AG09319 (cell line): ENCODE results near the gene ST3GAL5.
"Not testable (repeated sequence)": the region's sequence is repeated elsewhere in the genome, so short reads cannot be mapped to it uniquely, and the experiment has no call there.

ENCODE experiments used
- DNase-seq: peaks from one replicate; pipeline ENCODE4 v3.0.0-alpha.2; 2010; ENCODE audit warnings: low read depth; ENCODE audit errors: extremely low read depth
- CTCF ChIP-seq: IDR thresholded peaks from 2 replicates; pipeline ENCODE4 v1.5.1; 2011; ENCODE audit warnings: low read depth, mild to moderate bottlenecking, inconsistent platforms, low read length, moderate library complexity

Gene ST3GAL5

GRCh38 chr2:85889627-85890281, 964 bp upstream of the ST3GAL5 start:
- TF ChIP-seq CTCF = no peak
- no peak for DNase-seq

GRCh38 chr2:85888020-85888683, 638 bp downstream of the ST3GAL5 start:
- no peak for TF ChIP-seq CTCF
- no peak for DNase-seq

- TF ChIP-seq CTCF = peak; percentile 44
- no peak for DNase-seq
Measured at GRCh38 chr2:85887566-85888019, 1.2 kb downstream of the ST3GAL5 start.

GRCh38 chr2:85886590-85886989, 2.2 kb downstream of the ST3GAL5 start:
- DNase-seq = peak; percentile 78
- TF ChIP-seq CTCF = no peak

GRCh38 chr2:85886141-85886540, 2.6 kb downstream of the ST3GAL5 start:
- no peak for DNase-seq
- TF ChIP-seq CTCF = no peak

- DNase-seq = not testable (repeated sequence)
Measured at GRCh38 chr2:85881781-85882180, 7.0 kb downstream of the ST3GAL5 start.

- DNase-seq = not testable (repeated sequence)
Measured at GRCh38 chr2:85880716-85881328, 8.0 kb downstream of the ST3GAL5 start.

GRCh38 chr2:85878719-85879370, 9.9 kb downstream of the ST3GAL5 start:
- TF ChIP-seq CTCF = no peak

More at GRCh38 chr2:85878719-85879370, 9.9 kb downstream of the ST3GAL5 start:
- DNase-seq = no peak
